Dermis microvascular lymphatic vessel endothelial cell (primary cell): Measurements from ENCODE around the gene CCT3. TPM values are rescaled to one million over a fixed set of nuclear protein-coding genes. Genes with fewer than 3 reads are reported as not detected.
"Not testable (repeated sequence)": the region's sequence is repeated elsewhere in the genome, so short reads cannot be mapped to it uniquely, and the experiment has no call there.

Experiments used
- DNase-seq, 2 donors: peaks; one replicate each; pipeline versions ENCODE4 v3.0.0 to v3.0.0-alpha.2; 2010; ENCODE audit warnings: low read depth in 2 of 2
- total RNA-seq: library from RNA; depleted of rRNA; stranded (reverse); fragments of >200 nt; gene quantifications from 2 replicates; pipeline ENCODE4 v1.2.1, GENCODE V29; 2014

CCT3 gene
- total RNA-seq: 495 and 559 TPM in 2 replicates

DNA sequence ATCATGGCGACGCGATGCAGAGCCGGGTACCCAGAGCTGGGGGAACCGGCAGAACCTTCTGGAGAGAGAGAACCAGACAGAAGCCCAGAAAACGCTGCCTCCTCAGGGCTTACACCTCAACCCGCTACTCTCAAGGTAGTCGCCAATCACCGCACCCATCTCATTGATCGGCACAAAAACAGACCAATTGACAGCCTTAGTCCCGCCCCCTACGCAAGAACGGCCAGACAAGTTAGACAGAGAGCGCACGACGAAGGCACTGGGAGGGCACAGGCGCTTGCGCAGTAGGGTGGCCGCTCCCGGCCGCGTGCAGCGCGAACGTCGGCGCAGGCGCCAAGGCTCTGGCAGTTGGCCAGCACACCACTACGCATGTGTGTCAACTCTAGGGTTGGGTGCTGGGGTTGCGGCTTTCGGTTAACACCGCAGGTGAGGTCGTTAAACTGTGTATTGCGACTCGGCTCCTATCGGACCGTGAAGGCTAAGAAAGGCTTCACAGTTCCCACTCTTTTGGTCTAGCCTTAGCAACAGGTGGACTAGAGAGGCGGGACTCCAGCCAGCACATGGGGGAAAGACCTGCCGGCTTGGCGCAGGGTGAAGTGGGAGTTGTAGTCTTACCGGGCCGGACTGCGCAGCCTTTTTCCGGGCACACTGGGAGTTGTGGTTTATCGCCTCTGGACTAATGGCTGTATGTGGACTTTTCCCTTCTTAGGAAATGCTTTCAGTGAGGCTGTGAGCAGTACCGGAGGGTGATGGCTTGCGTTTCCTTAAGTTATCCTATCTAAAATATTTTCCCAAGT lies at the start of gene CCT3, which contains the start of gene TSACC:
Gene CCT3 (minus strand): TSS at position 113 of the 797 bp plus-strand sequence. CDS start 108 bp downstream, at position 5.
Gene TSACC (plus strand): TSS at position 347 of the 797 bp plus-strand sequence. CDS start 1,232 bp downstream, outside the sequence.
- DNase-seq: peak; percentile 100

DNA sequence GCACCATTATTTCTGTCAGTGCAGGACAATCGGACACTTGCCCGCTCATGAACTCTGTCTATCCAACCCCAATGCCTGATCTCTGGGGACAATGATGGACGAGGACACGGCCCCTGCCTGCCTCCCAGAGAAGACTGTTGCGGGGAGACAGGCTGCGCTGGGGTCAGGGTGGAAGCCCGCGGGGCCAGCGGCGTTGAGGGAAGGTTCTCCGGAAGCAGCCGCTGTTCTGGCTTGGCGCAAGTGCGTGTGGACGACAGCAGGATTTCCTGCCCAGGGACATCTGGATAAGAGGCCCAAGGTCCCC lies 49.7 kb upstream of the CCT3 start:
- no peak for DNase-seq

DNA sequence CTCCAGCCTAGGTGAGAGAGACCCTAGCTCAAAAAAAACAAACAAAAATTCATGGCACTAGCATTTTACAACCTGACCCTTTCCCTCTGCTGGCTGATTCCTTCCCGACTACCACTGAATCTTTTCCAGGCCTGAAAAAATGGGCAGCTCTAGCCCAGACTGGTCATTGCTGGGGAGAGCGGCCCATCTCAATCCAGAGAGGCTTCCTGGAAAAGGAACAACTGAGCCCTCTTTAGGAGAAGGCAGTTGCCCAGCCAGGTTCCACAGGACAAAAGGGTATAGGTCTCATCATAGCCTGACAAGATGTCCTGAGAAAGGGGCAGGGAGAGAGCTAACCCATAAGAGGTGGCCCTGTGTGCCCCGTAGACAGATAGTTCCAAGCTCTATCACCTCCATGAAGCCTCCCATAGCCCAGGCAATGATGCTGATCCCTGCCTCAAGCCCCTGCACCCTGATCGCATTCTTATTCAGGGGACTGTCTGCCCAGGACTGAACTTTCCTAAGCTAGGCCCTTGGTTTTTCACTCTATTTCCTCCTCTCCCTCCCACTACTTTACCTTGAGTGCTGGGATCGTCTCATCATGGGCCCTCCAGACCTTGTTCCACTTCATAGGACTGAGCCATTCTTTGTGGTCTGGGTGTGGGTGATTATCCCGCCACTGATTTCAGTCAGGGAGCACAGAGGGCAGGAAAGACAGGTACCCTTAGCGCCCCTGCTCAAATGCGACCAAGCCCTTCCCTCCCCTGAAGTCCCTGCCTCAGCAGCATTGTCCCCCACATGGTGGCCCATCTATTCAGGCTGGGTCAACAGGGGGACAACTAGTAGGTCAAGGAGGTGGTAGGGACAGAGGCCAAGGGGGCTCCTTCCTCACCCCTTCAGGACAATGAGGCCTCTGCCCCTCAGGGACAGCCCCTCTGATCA lies 49.1 kb upstream of the CCT3 start:
- DNase-seq: no peak

DNA sequence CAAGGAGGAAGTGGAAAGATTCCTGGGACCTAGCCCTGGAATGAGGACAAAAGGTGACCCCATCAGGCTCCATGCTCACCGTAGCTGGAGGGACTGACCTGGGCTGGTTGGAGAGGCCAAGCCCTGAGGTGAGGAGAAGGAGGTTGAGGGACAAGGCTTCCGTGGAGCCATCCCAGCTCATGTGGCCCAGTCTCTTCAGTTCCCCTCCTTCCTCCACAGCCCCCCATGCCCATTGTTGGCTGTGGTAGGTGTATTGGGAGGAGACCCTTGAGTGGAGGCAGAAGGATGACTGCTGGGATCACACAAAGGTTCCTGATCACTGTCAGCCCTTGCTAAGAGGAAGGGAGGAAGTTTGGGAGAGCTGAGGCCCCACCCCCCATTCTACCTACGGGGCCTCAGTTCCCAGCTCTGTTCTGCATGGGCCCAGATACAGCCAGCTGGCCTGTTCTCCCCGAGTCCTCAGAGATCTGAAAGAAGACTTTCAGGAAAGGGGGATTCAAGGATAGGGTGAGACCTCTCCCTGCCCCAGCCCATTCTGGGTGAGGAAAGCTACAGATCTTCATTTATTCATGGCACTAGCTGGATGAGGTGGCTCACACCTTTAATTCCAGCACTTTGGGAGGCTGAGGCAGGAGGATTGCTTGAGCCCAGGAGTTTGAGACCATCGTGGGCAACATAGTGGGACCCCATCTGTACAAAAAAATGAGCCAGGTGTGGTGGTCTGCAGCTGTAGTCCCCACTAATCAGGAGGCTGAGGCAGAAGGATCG lies 48.2 kb upstream of the CCT3 start:
- no peak for DNase-seq

DNA sequence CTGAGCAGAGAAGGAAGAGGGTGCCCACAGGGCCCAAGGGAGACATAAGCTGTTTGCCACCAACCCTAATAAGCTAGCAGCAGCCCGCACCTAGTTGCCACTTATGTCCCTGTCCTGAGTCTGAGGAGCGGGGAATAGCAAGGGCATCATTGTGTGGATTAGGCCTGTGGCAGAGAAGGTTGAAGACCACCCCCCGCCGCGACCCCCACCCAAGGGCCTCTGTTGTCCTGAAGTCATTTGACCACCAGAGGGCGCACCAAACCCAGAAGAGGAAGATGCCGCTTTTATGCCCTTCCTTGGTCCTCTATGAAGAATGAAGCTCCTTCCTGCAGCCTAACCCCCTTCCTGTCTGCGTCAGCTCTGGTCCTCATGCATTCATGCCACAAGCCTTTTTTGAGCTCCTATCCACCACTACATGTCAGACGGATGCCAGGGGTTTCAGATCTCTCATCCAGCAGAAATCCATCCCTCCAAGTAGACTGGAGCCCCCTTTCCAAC lies 47.5 kb upstream of the CCT3 start:
- peak; percentile 15 to 59 for DNase-seq

- no peak for DNase-seq
These were observed 46.6 kb upstream of the CCT3 start for GRCh38 chr1:156384658-156385057.

DNA sequence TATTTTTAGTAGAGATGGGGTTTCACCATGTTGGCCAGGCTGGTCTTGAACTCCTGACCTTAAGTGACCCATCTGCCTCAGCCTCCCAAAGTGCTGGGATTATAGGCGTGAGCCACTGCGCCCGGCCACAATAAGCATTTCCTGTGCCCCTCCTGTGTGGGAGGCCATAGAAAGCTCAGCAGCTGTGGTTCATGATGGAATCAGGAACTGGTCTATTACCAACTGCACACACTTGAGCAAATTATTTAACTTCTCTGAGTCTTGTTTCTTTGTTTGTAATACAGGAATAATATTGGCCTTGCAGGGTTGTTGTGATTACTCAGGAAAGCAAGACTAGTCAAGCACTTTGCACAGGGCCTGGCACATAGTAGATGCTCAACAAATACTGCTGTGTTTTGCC lies 45.9 kb upstream of the CCT3 start:
- no peak for DNase-seq

GRCh38 chr1:156383023-156383422 lies 44.9 kb upstream of the CCT3 start:
- DNase-seq: peak; percentile 36 to 65

DNA sequence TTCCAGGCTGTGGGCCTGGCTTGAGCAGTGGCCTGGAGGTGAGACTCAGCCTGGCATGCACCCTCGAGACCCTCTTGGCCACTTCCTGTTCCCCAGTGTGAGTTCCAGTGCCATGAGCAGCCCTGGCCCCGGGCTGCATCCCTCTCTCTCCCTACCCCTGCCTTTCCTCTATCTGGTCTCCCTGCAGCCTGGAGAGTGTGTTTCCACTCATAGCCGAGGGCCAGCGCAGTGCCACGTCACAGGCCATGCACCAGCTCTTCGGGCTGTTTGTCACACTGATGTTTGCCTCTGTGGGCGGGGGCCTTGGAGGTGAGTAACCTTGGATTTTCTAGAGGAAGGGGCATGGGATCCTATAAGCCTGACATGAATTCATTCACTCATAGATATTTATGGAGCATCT lies 44.5 kb upstream of the CCT3 start:
- no peak for DNase-seq

DNA sequence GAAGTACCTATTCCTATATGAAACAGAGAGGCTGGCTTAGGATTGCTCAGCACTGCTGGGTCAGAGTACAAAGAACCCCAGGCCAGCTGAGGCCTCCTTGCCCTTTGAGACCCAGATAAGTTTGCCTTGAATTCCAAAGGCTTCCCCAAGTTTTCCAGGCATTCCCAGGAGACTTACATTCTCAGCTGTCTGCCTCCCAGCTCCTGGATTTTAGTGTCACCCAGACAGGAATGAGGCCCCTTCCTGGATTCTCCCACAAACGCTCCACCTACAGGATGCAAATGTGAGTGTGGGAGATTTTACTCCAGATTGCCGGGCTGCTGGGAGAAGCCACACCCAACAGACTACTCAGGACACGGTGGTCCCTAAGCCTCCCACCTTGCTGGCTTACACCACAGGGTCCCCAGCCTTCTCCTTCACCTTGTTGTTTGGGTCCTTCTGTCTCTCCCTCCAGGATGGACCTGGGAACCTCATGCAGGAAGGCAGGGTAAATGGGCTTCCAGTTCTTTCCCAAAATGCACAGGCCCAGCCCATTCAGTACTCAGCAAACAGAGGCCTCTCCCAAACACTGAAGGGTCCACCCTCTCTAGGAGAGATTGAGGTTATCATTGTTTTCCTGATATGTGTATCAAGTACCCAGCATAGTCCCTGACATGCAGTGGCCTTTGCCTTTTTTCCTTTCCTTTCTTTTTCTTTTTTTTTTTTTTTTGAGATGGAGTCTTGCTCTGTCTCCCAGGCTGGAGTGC lies 41.5 kb upstream of the CCT3 start:
- no peak for DNase-seq

- DNase-seq: no peak
These were observed 40.5 kb upstream of the CCT3 start for GRCh38 chr1:156378557-156378956.

DNA sequence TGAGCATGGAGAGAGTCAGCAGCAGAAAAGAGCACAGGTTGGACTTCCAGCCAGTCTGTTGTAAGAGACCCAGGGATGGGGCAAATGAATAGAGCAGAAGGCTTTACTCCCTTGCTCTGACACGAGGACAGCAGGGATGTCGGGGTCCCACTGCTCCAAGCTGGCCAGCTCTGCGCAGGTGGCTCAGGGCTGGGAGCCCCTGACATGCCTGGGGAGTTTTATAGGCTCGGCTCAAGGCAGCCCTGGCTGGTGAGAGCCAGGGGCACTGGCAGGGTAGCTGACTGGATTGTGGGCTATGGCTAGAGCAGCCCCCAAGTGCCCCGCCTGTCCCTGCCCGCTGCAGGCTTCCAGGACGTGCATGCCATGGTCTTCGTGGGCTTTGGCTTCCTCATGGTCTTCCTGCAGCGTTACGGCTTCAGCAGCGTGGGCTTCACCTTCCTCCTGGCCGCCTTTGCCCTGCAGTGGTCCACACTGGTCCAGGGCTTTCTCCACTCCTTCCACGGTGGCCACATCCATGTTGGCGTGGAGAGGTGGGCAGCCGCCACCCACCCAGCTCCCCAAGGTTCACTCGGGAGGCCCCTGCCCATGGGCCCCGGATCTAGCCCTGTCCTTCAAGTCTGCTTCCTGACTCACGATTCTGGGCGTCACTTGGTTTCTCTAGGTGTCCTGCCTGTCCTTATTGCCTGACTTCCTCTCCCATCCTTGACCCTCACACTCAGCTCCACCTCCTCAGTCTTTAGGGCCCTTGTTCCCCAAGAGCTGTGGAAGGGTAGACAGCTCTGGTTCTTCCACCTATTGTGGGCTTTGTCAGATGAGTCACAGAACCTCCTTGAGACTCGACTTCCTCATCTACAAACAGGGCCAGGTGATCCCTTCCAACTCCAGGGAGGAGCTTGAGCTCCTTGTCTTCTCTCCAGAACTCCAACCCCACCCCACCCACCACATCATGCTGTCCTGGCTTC lies 39.1 kb upstream of the CCT3 start:
- DNase-seq: no peak

DNA sequence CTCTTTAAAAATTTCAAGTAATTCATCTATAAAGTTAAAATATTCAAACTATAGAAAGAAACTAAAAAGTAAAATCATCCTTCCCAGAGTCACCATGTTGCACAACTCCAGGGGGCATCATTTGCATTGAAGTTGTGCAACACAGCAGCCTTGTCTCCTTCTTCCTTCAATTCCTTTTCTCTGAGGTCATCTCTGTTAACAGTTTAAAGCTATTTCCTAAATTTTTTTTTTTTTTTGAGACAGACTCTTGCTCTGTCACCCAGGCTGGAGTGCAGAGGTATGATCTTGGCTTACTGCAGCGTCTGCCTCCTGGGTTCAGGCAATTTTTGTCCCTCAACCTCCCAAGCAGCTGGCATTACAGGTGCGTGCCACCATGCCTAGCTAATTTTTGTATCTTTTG lies 38.1 kb upstream of the CCT3 start:
- DNase-seq: no peak

- DNase-seq: no peak
These were observed 35.5 kb upstream of the CCT3 start for GRCh38 chr1:156373546-156373945.

DNA sequence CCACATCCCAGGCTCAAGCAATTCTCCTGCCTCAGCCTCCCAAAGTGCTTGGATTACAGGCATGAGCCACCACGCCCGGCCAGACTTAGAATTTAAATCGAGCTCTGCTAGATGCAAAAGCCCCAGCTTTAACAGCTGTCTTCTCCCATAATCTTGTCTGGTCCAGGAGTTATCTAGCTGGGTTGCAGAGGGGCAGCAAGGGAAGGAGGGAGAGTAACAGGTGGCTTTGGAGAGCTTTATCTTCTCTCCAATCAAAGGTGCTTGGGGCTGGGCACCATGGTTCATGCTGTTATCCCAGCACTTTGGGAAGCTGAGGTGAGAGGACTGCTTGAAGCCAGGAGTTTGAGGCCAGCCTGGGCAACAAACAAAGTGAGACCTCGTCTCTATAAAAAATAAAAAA lies 34.8 kb upstream of the CCT3 start:
- DNase-seq: no peak

DNA sequence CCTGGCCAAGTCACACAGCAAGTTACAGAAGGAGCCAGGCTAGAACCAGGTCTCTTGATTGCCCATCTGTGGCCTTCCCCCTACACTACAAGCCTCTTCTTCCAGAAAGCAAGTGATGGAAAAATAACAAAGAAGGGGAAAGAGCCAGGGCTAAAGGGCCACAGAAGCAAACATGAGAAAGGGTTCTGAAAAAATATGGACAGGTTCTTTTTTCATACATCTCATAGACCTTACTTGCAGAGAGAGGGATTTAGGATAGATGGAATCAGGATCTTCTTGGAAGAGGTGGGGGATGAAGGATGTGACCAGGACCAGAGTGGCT lies 34.1 kb upstream of the CCT3 start:
- DNase-seq: no peak

DNA sequence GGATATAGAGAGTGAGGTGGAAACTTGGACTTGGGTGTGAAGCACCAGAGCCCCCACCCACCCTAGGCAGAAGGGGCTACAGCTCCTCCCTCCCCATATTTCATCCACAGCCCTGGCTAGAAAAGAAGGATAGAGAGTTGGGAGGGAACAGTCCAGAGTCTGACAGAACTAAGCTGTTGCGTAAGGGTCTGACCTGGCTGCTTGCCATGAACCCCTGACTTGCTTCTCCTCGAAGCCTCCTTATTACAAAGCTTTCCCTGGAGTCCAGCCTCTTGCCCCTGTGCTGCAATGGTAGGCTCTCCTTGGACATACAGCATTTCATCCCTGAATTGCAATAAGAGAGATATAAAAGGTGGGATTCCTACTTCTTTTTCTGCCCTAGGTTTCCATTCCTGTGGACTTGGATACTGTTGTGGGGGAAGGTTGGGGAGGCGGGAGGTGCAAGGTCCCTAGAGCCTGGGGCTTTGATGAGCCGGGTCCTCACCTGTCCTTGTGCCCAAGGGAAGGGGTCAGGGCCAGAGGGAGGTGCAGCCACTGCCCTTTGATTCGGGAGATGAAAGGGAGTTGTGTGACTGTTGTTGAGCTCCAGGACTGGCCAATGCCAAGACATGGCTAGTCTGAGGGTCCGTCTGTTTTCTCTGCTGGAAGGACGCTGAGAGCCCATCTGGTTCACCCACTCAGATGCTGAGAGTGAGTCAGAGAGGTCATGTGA lies 33.6 kb upstream of the CCT3 start:
- DNase-seq: no peak

DNA sequence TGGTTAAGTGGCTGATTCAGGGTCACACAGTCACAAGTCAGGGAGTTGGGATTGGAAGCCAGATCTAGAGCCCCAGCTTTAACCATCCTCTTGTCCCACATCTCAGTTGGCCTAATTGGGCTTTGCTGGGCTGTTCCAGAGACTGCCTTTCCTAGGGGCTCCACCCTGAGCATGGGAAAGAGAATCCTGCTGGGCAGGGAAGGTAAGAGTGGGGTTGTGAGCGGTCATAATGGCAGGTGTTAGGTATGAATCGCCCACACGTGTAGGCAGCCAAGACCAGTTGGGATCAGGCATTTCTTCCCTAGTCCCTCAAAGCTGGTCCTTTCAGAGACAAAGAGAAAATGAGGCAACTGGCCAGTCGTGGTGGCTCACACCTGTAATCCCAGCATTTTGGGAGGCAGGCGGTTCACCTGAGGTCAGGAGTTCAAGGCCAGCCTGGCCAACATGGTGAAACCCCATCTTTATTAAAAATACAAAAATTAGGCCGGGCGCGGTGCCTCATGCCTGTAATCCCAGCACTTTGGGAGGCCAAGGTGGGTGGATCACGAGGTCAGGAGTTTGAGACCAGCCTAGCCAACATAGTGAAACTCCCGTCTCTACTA lies 31.7 kb upstream of the CCT3 start:
- DNase-seq: not testable (repeated sequence)
